H9 (cell line): ENCODE measurements around the gene HYAL4. TPM values are rescaled to one million over a fixed set of nuclear protein-coding genes. Genes with fewer than 3 reads are reported as not detected.

ENCODE experiments used
- DNase-seq: peaks from one replicate; pipeline ENCODE4 v3.0.0-alpha.2; 2017
- H2AFZ ChIP-seq: one replicate; pipeline ENCODE4 v1.6.1; 2013; ENCODE audit warnings: mild to moderate bottlenecking, low read length, control low read depth, moderate library complexity
- H2AK5ac ChIP-seq: 2 replicates; pipeline ENCODE4 v1.6.1; 2013; ENCODE audit warnings: low read length, control low read depth, mixed read lengths; ENCODE audit not compliant: insufficient read length
- H2BK120ac ChIP-seq: one replicate; pipeline ENCODE4 v1.6.1; 2013; ENCODE audit warnings: low read depth, mild to moderate bottlenecking, low read length, control low read depth, inconsistent platforms; ENCODE audit not compliant: poor library complexity, severe bottlenecking
- H2BK12ac ChIP-seq: 2 replicates; pipeline ENCODE4 v1.6.1; 2013; ENCODE audit warnings: low read length, control low read depth, mixed read lengths, low read depth; ENCODE audit not compliant: insufficient read length
- H2BK15ac ChIP-seq: 2 replicates; pipeline ENCODE4 v1.6.1; 2013; ENCODE audit warnings: low read depth, low read length, control low read depth
- H2BK20ac ChIP-seq: one replicate; pipeline ENCODE4 v1.6.1; 2013; ENCODE audit warnings: low read depth, mild to moderate bottlenecking, low read length, control low read depth, inconsistent platforms; ENCODE audit not compliant: poor library complexity, severe bottlenecking
- H2BK5ac ChIP-seq: 2 replicates; pipeline ENCODE4 v1.6.1; 2013; ENCODE audit warnings: low read length, control low read depth, mixed read lengths; ENCODE audit not compliant: insufficient read length
- H3K14ac ChIP-seq: 2 replicates; pipeline ENCODE4 v1.6.1; 2013; ENCODE audit warnings: low read length, control low read depth; ENCODE audit not compliant: insufficient read depth
- H3K18ac ChIP-seq: 2 replicates; pipeline ENCODE4 v1.6.1; 2013; ENCODE audit warnings: low read depth, mild to moderate bottlenecking, mixed read lengths, low read length, control low read depth; ENCODE audit not compliant: insufficient read length
- H3K23ac ChIP-seq: 2 replicates; pipeline ENCODE4 v1.6.1; 2013; ENCODE audit warnings: low read length, control low read depth, mixed read lengths, low read depth; ENCODE audit not compliant: insufficient read length
- H3K23me2 ChIP-seq: 2 replicates; pipeline ENCODE4 v1.6.1; 2013; ENCODE audit warnings: low read depth, mild to moderate bottlenecking, mixed read lengths, low read length, control low read depth; ENCODE audit not compliant: insufficient read length, poor library complexity, severe bottlenecking
- H3K27ac ChIP-seq: 2 replicates; pipeline ENCODE4 v1.5.1; 2013; ENCODE audit warnings: low read length, control low read depth, mixed read lengths, low read depth; ENCODE audit not compliant: insufficient read length
- H3K27me3 ChIP-seq: 2 replicates; pipeline ENCODE4 v1.6.1; 2013; ENCODE audit warnings: low read length, control low read depth, inconsistent platforms; ENCODE audit not compliant: insufficient read depth
- H3K4ac ChIP-seq: 2 replicates; pipeline ENCODE4 v1.6.1; 2013; ENCODE audit warnings: low read depth, mild to moderate bottlenecking, control low read depth, inconsistent platforms, low read length, moderate library complexity
- H3K4me1 ChIP-seq: 2 replicates; pipeline ENCODE4 v1.6.1; 2013; ENCODE audit warnings: low read length, control low read depth, inconsistent platforms; ENCODE audit not compliant: insufficient read depth
- H3K4me2 ChIP-seq: 2 replicates; pipeline ENCODE4 v1.6.1; 2013; ENCODE audit warnings: low read length, control low read depth, mixed read lengths; ENCODE audit not compliant: insufficient read length, insufficient read depth
- H3K56ac ChIP-seq: 2 replicates; pipeline ENCODE4 v1.6.1; 2013; ENCODE audit warnings: low read depth, mild to moderate bottlenecking, mixed read lengths, low read length, control low read depth; ENCODE audit not compliant: insufficient read length
- H3K79me1 ChIP-seq: 2 replicates; pipeline ENCODE4 v1.6.1; 2013; ENCODE audit warnings: low read depth, mild to moderate bottlenecking, moderate library complexity, low read length, control low read depth, inconsistent platforms; ENCODE audit not compliant: insufficient read depth, poor library complexity, severe bottlenecking
- H3K79me2 ChIP-seq: 2 replicates; pipeline ENCODE4 v1.6.1; 2013; ENCODE audit warnings: low read length, control low read depth, inconsistent platforms; ENCODE audit not compliant: insufficient read depth
- H3K9ac ChIP-seq: 2 replicates; pipeline ENCODE4 v1.6.1; 2013; ENCODE audit warnings: low read length, control low read depth, mixed read lengths; ENCODE audit not compliant: insufficient read length; ENCODE audit errors: extremely low read depth
- H3K9me3 ChIP-seq: one replicate; pipeline ENCODE4 v1.6.1; 2013; ENCODE audit warnings: low read depth, low read length, inconsistent platforms; ENCODE audit not compliant: control insufficient read depth
- H3T11ph ChIP-seq: one replicate; pipeline ENCODE4 v1.6.1; 2013; ENCODE audit warnings: mild to moderate bottlenecking, low read length, control low read depth, inconsistent platforms
- H4K20me1 ChIP-seq: one replicate; pipeline ENCODE4 v1.6.1; 2013; ENCODE audit not compliant: control insufficient read depth, insufficient read length, insufficient read depth
- H4K5ac ChIP-seq: 2 replicates; pipeline ENCODE4 v1.6.1; 2013; ENCODE audit warnings: low read depth, mild to moderate bottlenecking, mixed read lengths, low read length, control low read depth; ENCODE audit not compliant: insufficient read length
- H4K8ac ChIP-seq: replicated peaks from 2 replicates; pipeline ENCODE4 v1.6.1; 2013; ENCODE audit warnings: low read length, control low read depth, mixed read lengths, low read depth; ENCODE audit not compliant: insufficient read length
- H4K91ac ChIP-seq: 2 replicates; pipeline ENCODE4 v1.6.1; 2013; ENCODE audit warnings: low read depth, mild to moderate bottlenecking, moderate library complexity, mixed read lengths, low read length, control low read depth; ENCODE audit not compliant: insufficient read length
- H3K27ac Mint-ChIP-seq, 3 experiments: 2 replicates in 2 of 3; 3 replicates in 1 of 3; pipeline ENCODE4 v1.8.0; 2020 to 2021; ENCODE audit warnings: mixed read lengths in 3 of 3, mild to moderate bottlenecking in 1 of 3, moderate library complexity in 1 of 3
- H3K27me3 Mint-ChIP-seq: 2 replicates; pipeline ENCODE4 v1.8.0; 2021; ENCODE audit warnings: low read depth, mild to moderate bottlenecking, moderate library complexity, mixed read lengths
- H3K36me3 Mint-ChIP-seq, 3 experiments: 2 replicates in 2 of 3; 3 replicates in 1 of 3; pipeline ENCODE4 v1.8.0; 2020 to 2021; ENCODE audit warnings: low read depth in 3 of 3, mixed read lengths in 3 of 3; ENCODE audit not compliant: insufficient read depth in 1 of 3
- H3K4me1 Mint-ChIP-seq, 2 experiments: 2 replicates each; pipeline ENCODE4 v1.8.0; 2020; ENCODE audit warnings: mixed read lengths in 2 of 2
- H3K4me3 Mint-ChIP-seq, 2 experiments: 2 replicates in 1 of 2; 3 replicates in 1 of 2; pipeline ENCODE4 v1.8.0; 2020 to 2021; ENCODE audit warnings: mild to moderate bottlenecking in 2 of 2, mixed read lengths in 2 of 2, moderate library complexity in 1 of 2
- H3K9me3 Mint-ChIP-seq, 2 experiments: 2 replicates in 1 of 2; 3 replicates in 1 of 2; pipeline ENCODE4 v1.8.0; 2020; ENCODE audit warnings: mild to moderate bottlenecking in 2 of 2, mixed read lengths in 2 of 2, moderate library complexity in 1 of 2
- total RNA-seq: library from RNA; stranded (reverse); gene quantifications from 2 replicates; pipeline ENCODE4 v1.2.1, GENCODE V29; 2021
- TF ChIP-seq, protein P1 (sequence below): fragments of 200-600 bp; sonication (generic); conservative IDR thresholded peaks from 3 replicates; pipeline ENCODE4 v1.8.0; 2021; ENCODE audit warnings: antibody characterized with exemption, mild to moderate bottlenecking

The HYAL4 gene
- total RNA-seq, 1 experiment from 2014 or later = not detected

DNA sequence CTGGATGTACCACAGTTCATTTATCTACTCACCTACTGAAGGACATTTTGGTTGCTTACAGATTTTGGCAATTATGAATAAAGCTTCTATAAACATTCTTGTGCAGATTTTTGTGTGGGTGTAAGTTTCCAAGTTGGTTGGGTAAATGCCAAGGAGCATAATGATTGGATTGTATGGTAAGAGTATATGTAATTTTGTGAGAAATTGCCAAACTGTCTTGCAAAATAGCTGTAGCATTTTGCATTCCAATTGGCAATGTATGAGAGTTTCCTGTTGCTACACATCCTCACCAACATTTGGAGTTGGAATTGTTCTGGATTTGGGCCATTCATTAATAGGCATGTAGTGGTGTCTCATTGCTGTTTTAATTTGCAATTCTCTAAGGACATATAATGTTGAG lies 33.9 kb upstream of the HYAL4 start:
- H3K23me2 ChIP-seq = no peaks in the 10 kb centered on the region
- no peaks in the 10 kb centered on the region for H3K4me1 ChIP-seq
- Mint-ChIP-seq H3K4me3 (no peak overlapping the region), H3K4me1 (no peaks in the 10 kb centered on the region), H3K27ac (no peak overlapping the region), H3K9me3 (peaks cover 3 to 7% of the 10 kb centered on the region in 2 experiments; a peak in 4 of 5 replicates), H3K27me3 (no peaks in the 10 kb centered on the region), H3K36me3 (peaks cover 0 to 3% (median 3%) of the 10 kb centered on the region in 3 experiments; a peak in 2 of 7 replicates)
- no peaks in the 10 kb centered on the region for H3K79me1 ChIP-seq
- no peaks in the 10 kb centered on the region for H3K9me3 ChIP-seq
- H3K9ac ChIP-seq = no peak overlapping the region
- H3K56ac ChIP-seq = no peak overlapping the region
- no peak overlapping the region for H3K14ac ChIP-seq
- no peak overlapping the region for H2AK5ac ChIP-seq
- no peaks in the 10 kb centered on the region for H3K79me2 ChIP-seq
- no peak overlapping the region for H2AFZ ChIP-seq
- H3K23ac ChIP-seq = no peak overlapping the region
- no peak overlapping the region for H2BK120ac ChIP-seq
- TF ChIP-seq, protein P1, sequence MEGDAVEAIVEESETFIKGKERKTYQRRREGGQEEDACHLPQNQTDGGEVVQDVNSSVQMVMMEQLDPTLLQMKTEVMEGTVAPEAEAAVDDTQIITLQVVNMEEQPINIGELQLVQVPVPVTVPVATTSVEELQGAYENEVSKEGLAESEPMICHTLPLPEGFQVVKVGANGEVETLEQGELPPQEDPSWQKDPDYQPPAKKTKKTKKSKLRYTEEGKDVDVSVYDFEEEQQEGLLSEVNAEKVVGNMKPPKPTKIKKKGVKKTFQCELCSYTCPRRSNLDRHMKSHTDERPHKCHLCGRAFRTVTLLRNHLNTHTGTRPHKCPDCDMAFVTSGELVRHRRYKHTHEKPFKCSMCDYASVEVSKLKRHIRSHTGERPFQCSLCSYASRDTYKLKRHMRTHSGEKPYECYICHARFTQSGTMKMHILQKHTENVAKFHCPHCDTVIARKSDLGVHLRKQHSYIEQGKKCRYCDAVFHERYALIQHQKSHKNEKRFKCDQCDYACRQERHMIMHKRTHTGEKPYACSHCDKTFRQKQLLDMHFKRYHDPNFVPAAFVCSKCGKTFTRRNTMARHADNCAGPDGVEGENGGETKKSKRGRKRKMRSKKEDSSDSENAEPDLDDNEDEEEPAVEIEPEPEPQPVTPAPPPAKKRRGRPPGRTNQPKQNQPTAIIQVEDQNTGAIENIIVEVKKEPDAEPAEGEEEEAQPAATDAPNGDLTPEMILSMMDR = no peak
- no peak overlapping the region for H3K18ac ChIP-seq
- H3K4me2 ChIP-seq = no peak overlapping the region
- no peak overlapping the region for H2BK20ac ChIP-seq
- no peak overlapping the region for H4K5ac ChIP-seq
- H3K4ac ChIP-seq = no peak overlapping the region
- no peaks in the 10 kb centered on the region for H4K20me1 ChIP-seq
- no peak overlapping the region for H2BK15ac ChIP-seq
- no peak overlapping the region for H4K91ac ChIP-seq
- no peak for DNase-seq
- H2BK5ac ChIP-seq = no peak overlapping the region
- no peak overlapping the region for H3T11ph ChIP-seq
- H3K27ac ChIP-seq = no peak overlapping the region
- no peak overlapping the region for H4K8ac ChIP-seq
- H2BK12ac ChIP-seq = no peak overlapping the region
- no peaks in the 10 kb centered on the region for H3K27me3 ChIP-seq
